Gastroesophageal sphincter (tissue), 4 donors: ENCODE measurements around the gene GKAP1. TPM values are rescaled to one million over a fixed set of nuclear protein-coding genes. Genes with fewer than 3 reads are reported as not detected.
"Not testable (repeated sequence)": the region's sequence is repeated elsewhere in the genome, so short reads cannot be mapped to it uniquely, and the experiment has no call there.

Experiments
- ATAC-seq: fragments of 150-250 bp; one replicate; pipeline ENCODE4 v1.9.1; 2016; ENCODE audit warnings: mild to moderate bottlenecking, moderate library complexity
- H3K27ac ChIP-seq, 4 donors: fragments of 200-600 bp; sonication (generic) in 3 of 4; 1 replicate in 3 of 4; 2 replicates in 1 of 4; pipeline ENCODE4 v1.5.1; 2016 to 2019
- H3K27me3 ChIP-seq: fragments of 200-600 bp; sonication (generic); one replicate; pipeline ENCODE4 v1.5.1; 2019
- H3K36me3 ChIP-seq, 2 donors: fragments of 200-600 bp; sonication (generic); one replicate each; pipeline ENCODE4 v1.5.1; 2019; ENCODE audit warnings: control low read depth in 1 of 2
- H3K4me1 ChIP-seq, 3 donors: fragments of 200-600 bp; sonication (generic); 1 replicate in 2 of 3; 2 replicates in 1 of 3; pipeline ENCODE4 v1.5.1; 2016 to 2019; ENCODE audit warnings: control low read depth in 2 of 3
- H3K4me3 ChIP-seq, 2 donors: fragments of 200-600 bp; sonication (generic); one replicate each; pipeline ENCODE4 v1.5.1; 2019; ENCODE audit warnings: mild to moderate bottlenecking in 1 of 2, moderate library complexity in 1 of 2
- H3K9me3 ChIP-seq, 3 donors: fragments of 200-600 bp; sonication (generic); one replicate each; pipeline ENCODE4 v1.5.1; 2017 to 2019; ENCODE audit warnings: control low read depth in 2 of 3
- CTCF ChIP-seq, 4 experiments: fragments of 200-600 bp in 2 of 4; fragments of 450-650 bp in 2 of 4; sonication (generic) in 1 of 4; IDR thresholded peaks; one replicate each; pipeline ENCODE4 v1.5.1; 2017 to 2019; ENCODE audit warnings: antibody characterized with exemption in 4 of 4, mild to moderate bottlenecking in 2 of 4, moderate library complexity in 2 of 4
- POLR2A ChIP-seq, 2 donors: fragments of 450-650 bp; IDR thresholded peaks; one replicate each; pipeline ENCODE4 v1.6.1; 2017; ENCODE audit warnings: antibody characterized with exemption in 2 of 2, mild to moderate bottlenecking in 2 of 2, moderate library complexity in 1 of 2
- WGBS, 2 donors: methylation state at CpG; one replicate each; pipeline ENCODE4 v1.1.5; 2018; ENCODE audit warnings: low coverage in 1 of 2; 5-methylcytosine and 5-hydroxymethylcytosine counted together
- total RNA-seq, 4 donors: library from RNA; depleted of rRNA; stranded (reverse); fragments of >200 nt; gene quantifications; one replicate each; pipeline ENCODE4 v1.1.0, GENCODE V29; 2016

The GKAP1 gene
- total RNA-seq = 10 to 100 TPM; 12.9 to 17.6 (median 15.1) TPM

- TF ChIP-seq CTCF (IDR thresholded peaks at IDR 0.05) (peak in 2 of 4 experiments; percentile 35 to 40), POLR2A (IDR thresholded peaks at IDR 0.05) (peak in 1 of 2 donors; percentile 14)
- H3K27me3 ChIP-seq, H3K9me3 ChIP-seq, H3K36me3 ChIP-seq: not testable (repeated sequence)
- peak within 1 kb of the TSS; percentile 91 to 92 for H3K4me3 ChIP-seq
- H3K4me1 ChIP-seq = peaks cover 0 to 22% (median 0%) of the 10 kb centered on the region in 3 donors
- ATAC-seq = peak; percentile 94
- no CpG with 5 or more reads among the region's 103 CpGs for WGBS, 2 donors
- peak within 1 kb of the TSS; percentile 87 to 96 (median 92) for H3K27ac ChIP-seq
Measured at GRCh38 chr9:83817356-83818278, at the start of gene GKAP1. GKAP1 (minus strand) TSS chr9:83817769; CDS start chr9:83806517, 11,252 bp downstream.

GRCh38 chr9:83849895-83850294, 32.3 kb upstream of the GKAP1 start:
- peaks cover 0 to 28% of the 10 kb centered on the region in 2 donors for H3K36me3 ChIP-seq
- not testable (repeated sequence) for H3K4me1 ChIP-seq, H3K27me3 ChIP-seq, H3K27ac ChIP-seq, H3K9me3 ChIP-seq, ATAC-seq, H3K4me3 ChIP-seq
- WGBS, 2 donors = 90 to 93% methylated on average over 4 to 7 of the region's 8 CpGs

GRCh38 chr9:83837070-83837643, 19.6 kb upstream of the GKAP1 start:
- H3K4me3 ChIP-seq, H3K27ac ChIP-seq, H3K27me3 ChIP-seq, H3K9me3 ChIP-seq, H3K36me3 ChIP-seq, H3K4me1 ChIP-seq: not testable (repeated sequence)
- peak; percentile 63 for ATAC-seq
- peak in 1 of 4 experiments; percentile 25 for TF ChIP-seq CTCF (IDR thresholded peaks at IDR 0.05)
- WGBS, 2 donors = 51 to 60% methylated on average over 2 to 7 of the region's 7 CpGs

- not testable (repeated sequence) for ATAC-seq, H3K36me3 ChIP-seq, H3K27ac ChIP-seq, H3K4me1 ChIP-seq, H3K4me3 ChIP-seq, H3K9me3 ChIP-seq, H3K27me3 ChIP-seq
- WGBS, 2 donors = 50 to 61% methylated on average over 4 to 5 of the region's 5 CpGs
Measured at GRCh38 chr9:83830426-83831071, 13.0 kb upstream of the GKAP1 start.

- H3K27me3 ChIP-seq, H3K9me3 ChIP-seq, ATAC-seq, H3K27ac ChIP-seq, H3K36me3 ChIP-seq, H3K4me1 ChIP-seq, H3K4me3 ChIP-seq: not testable (repeated sequence)
- whole genome bisulfite sequencing, 2 donors = 73 to 78% methylated on average over 3 of the region's 3 CpGs
Measured at GRCh38 chr9:83824986-83825623, 7.5 kb upstream of the GKAP1 start.

GRCh38 chr9:83817011-83817355, 586 bp downstream of the GKAP1 start:
- H3K27me3 ChIP-seq, H3K36me3 ChIP-seq, ATAC-seq, H3K9me3 ChIP-seq: not testable (repeated sequence)
- WGBS, 2 donors = 0% methylated on average over 12 to 19 of the region's 38 CpGs
- peaks cover 0 to 22% (median 0%) of the 10 kb centered on the region in 3 donors for H3K4me1 ChIP-seq
- H3K27ac ChIP-seq = peak overlapping the region; percentile 87 to 96 (median 92)
- peak overlapping the region; percentile 91 to 92 for H3K4me3 ChIP-seq

GRCh38 chr9:83815120-83815519, 2.4 kb downstream of the GKAP1 start:
- not testable (repeated sequence) for H3K36me3 ChIP-seq, H3K27me3 ChIP-seq, H3K27ac ChIP-seq, H3K4me3 ChIP-seq, H3K9me3 ChIP-seq, ATAC-seq
- H3K4me1 ChIP-seq = peaks cover 0 to 22% (median 0%) of the 10 kb centered on the region in 3 donors
- 96 to 100% methylated on average over 1 to 3 of the region's 4 CpGs for WGBS, 2 donors

- WGBS, 2 donors = 50% methylated on average over 1 of the region's 1 CpG; no CpG with 5 or more reads in 1 of the 2 donors
- not testable (repeated sequence) for H3K9me3 ChIP-seq, H3K27ac ChIP-seq, H3K4me3 ChIP-seq, ATAC-seq, H3K27me3 ChIP-seq, H3K4me1 ChIP-seq
- H3K36me3 ChIP-seq = peaks cover 0 to 14% of the 10 kb centered on the region in 2 donors
Measured at GRCh38 chr9:83809213-83809612, 8.4 kb downstream of the GKAP1 start.

GRCh38 chr9:83804454-83804853, 13.1 kb downstream of the GKAP1 start:
- not testable (repeated sequence) for H3K27ac ChIP-seq, H3K4me3 ChIP-seq, H3K27me3 ChIP-seq, ATAC-seq, H3K4me1 ChIP-seq, H3K9me3 ChIP-seq
- peaks cover 0 to 13% of the 10 kb centered on the region in 2 donors for H3K36me3 ChIP-seq
- no CpG with 5 or more reads among the region's 31 CpGs for WGBS, 2 donors

- H3K4me3 ChIP-seq, ATAC-seq, H3K27ac ChIP-seq, H3K9me3 ChIP-seq, H3K4me1 ChIP-seq, H3K27me3 ChIP-seq: not testable (repeated sequence)
- no CpG with 5 or more reads among the region's 33 CpGs for WGBS, 2 donors
- H3K36me3 ChIP-seq = peaks cover 0 to 15% of the 10 kb centered on the region in 2 donors
Measured at GRCh38 chr9:83803941-83804340, 13.6 kb downstream of the GKAP1 start.
